HEK293T (cell line): Measurements from ENCODE around the gene EME2.

Experiments used
- BHLHE40 ChIP-seq: fragments of 450-650 bp; IDR thresholded peaks from 2 replicates; pipeline ENCODE4 v1.6.1; 2016; ENCODE audit warnings: mild to moderate bottlenecking, moderate library complexity, borderline replicate concordance
- CTBP1 ChIP-seq: fragments of 450-650 bp; IDR thresholded peaks from 2 replicates; pipeline ENCODE4 v1.6.1; 2016; ENCODE audit warnings: borderline replicate concordance
- ELF4 ChIP-seq: fragments of 450-650 bp; IDR thresholded peaks from 2 replicates; pipeline ENCODE4 v1.6.1; 2017; ENCODE audit warnings: antibody characterized with exemption
- FOXA1 ChIP-seq: fragments of 450-650 bp; IDR thresholded peaks from 2 replicates; pipeline ENCODE4 v1.6.1; 2016; ENCODE audit warnings: mild to moderate bottlenecking
- FOXM1 ChIP-seq: fragments of 450-650 bp; IDR thresholded peaks from 2 replicates; pipeline ENCODE4 v1.6.1; 2017; ENCODE audit warnings: mild to moderate bottlenecking, borderline replicate concordance
- NFRKB ChIP-seq: fragments of 450-650 bp; IDR thresholded peaks from 2 replicates; pipeline ENCODE4 v1.6.1; 2016; ENCODE audit warnings: mild to moderate bottlenecking, moderate library complexity
- TF ChIP-seq, protein P1 (sequence below): fragments of 450-650 bp; IDR thresholded peaks from 2 replicates; pipeline ENCODE4 v1.6.1; 2016

DNA sequence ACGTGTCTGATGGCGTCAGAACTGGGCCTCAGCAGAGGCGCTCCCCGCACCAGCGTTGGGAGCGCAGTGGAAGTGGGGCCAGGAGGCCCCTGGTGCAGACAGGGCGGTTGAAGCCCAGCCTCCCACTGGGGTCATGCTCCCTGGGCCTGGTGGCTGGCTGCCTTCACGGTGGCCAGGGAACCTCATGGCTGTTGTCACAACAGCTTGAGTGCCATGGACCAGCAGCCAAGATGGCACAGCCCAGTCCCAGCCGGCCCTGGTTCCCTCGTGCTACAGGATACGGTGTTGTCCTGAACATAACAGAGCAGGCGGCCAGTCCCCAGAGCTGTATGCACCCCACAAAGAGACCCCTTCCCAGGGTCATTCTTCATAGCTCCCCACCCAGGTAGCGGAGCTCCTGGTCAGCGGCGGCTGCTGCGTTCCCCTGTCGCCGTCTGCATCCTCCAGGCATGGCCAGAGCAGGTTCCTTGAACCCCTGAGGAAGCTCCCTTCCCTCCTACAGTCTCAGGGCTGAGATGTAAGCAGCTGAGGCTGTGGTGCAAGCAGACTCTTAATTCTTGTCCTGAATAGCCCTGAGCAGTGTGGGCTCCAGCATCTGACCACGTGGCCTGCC, 31.0 kb upstream of the EME2 start:
- TF ChIP-seq, protein P1, sequence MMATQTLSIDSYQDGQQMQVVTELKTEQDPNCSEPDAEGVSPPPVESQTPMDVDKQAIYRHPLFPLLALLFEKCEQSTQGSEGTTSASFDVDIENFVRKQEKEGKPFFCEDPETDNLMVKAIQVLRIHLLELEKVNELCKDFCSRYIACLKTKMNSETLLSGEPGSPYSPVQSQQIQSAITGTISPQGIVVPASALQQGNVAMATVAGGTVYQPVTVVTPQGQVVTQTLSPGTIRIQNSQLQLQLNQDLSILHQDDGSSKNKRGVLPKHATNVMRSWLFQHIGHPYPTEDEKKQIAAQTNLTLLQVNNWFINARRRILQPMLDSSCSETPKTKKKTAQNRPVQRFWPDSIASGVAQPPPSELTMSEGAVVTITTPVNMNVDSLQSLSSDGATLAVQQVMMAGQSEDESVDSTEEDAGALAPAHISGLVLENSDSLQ: no peak
- TF ChIP-seq CTBP1 (no peak), FOXM1 (no peak), FOXA1 (no peak), ELF4 (no peak), BHLHE40 (no peak), NFRKB (no peak)
